B cell (primary cell): ENCODE measurements around the gene PARD3. TPM values are rescaled to one million over a fixed set of nuclear protein-coding genes. Genes with fewer than 3 reads are reported as not detected.

Experiments
- ATAC-seq: fragments of 200-7000 bp; cut with Tn5 transposase; one replicate; pipeline ENCODE4 v1.10.0; 2021; ENCODE audit warnings: low read depth, mild to moderate bottlenecking, moderate number of reproducible peaks, moderate library complexity
- CTCF ChIA-PET: fragments of 350-600 bp; sonication (Branson Sonifier 250); formaldehyde crosslinking; loops from one replicate; lab custom pipeline; 2021; ENCODE audit warnings: antibody characterized with exemption, inconsistent platforms; lab: Charles Lee
- POLR2A ChIA-PET: fragments of 350-600 bp; sonication (Branson Sonifier 250); formaldehyde crosslinking; loops from one replicate; lab custom pipeline; 2021; ENCODE audit warnings: antibody characterized with exemption; lab: Charles Lee
- DNase-seq: peaks from one replicate; pipeline ENCODE4 v3.0.0; 2013
- H2AFZ ChIP-seq: 2 replicates; pipeline ENCODE4 v1.6.1; 2012; ENCODE audit warnings: mild to moderate bottlenecking, low read depth, low read length; ENCODE audit not compliant: insufficient read depth, poor library complexity, severe bottlenecking
- H3K27ac ChIP-seq, 2 donors: 1 replicate in 1 of 2; 2 replicates in 1 of 2; pipeline ENCODE4 v1.5.1; 2012 to 2013; ENCODE audit warnings: low read length in 2 of 2, mild to moderate bottlenecking in 2 of 2, moderate library complexity in 1 of 2
- H3K27me3 ChIP-seq, 4 experiments: fragments of 200-600 bp in 1 of 4; sonication (generic) in 1 of 4; replicated peaks in 1 of 4; 1 replicate in 2 of 4; 2 replicates in 2 of 4; pipeline versions ENCODE4 v1.6.1 to v1.7.0; 2013 to 2016; ENCODE audit warnings: low read length in 3 of 4, mild to moderate bottlenecking in 2 of 4, mixed read lengths in 1 of 4, moderate library complexity in 1 of 4; ENCODE audit not compliant: insufficient read depth in 4 of 4, control insufficient read depth in 3 of 4; ENCODE audit errors: control extremely low read depth in 1 of 4
- H3K36me3 ChIP-seq, 2 experiments: replicated peaks in 1 of 2; 1 replicate in 1 of 2; 2 replicates in 1 of 2; pipeline versions ENCODE4 v1.6.1 to v1.7.1; 2013; ENCODE audit warnings: low read length in 1 of 2; ENCODE audit not compliant: insufficient read depth in 2 of 2, control insufficient read depth in 1 of 2; ENCODE audit errors: control extremely low read depth in 1 of 2, extremely low read depth in 1 of 2
- H3K4me1 ChIP-seq, 2 donors: fragments of 200-600 bp in 1 of 2; sonication (generic) in 1 of 2; 1 replicate in 1 of 2; 2 replicates in 1 of 2; pipeline versions ENCODE4 v1.5.1 to v1.6.1; 2013 to 2017; ENCODE audit warnings: low read length in 2 of 2; ENCODE audit not compliant: control insufficient read depth in 2 of 2, insufficient read depth in 2 of 2
- H3K4me2 ChIP-seq: replicated peaks from 2 replicates; pipeline ENCODE3; 2012; ENCODE audit warnings: mild to moderate bottlenecking, low read depth, low read length; ENCODE audit not compliant: poor library complexity, severe bottlenecking
- H3K4me3 ChIP-seq, 5 experiments: fragments of 200-600 bp in 1 of 5; sonication (generic) in 1 of 5; 1 replicate in 3 of 5; 2 replicates in 2 of 5; pipeline versions ENCODE4 v1.5.1 to v1.7.0; 2011 to 2016; ENCODE audit warnings: low read length in 4 of 5, mild to moderate bottlenecking in 4 of 5, low read depth in 2 of 5, control low read depth in 1 of 5, moderate library complexity in 1 of 5; ENCODE audit not compliant: insufficient read depth in 1 of 5; ENCODE audit errors: control extremely low read depth in 1 of 5, extremely low read depth in 1 of 5
- H3K79me2 ChIP-seq: fragments of 200-600 bp; sonication (generic); one replicate; pipeline ENCODE4 v1.6.0; 2016; ENCODE audit warnings: low read length; ENCODE audit not compliant: control insufficient read depth, insufficient read depth
- H3K9ac ChIP-seq: fragments of 200-600 bp; sonication (generic); 2 replicates; pipeline ENCODE4 v1.6.1; 2017; ENCODE audit warnings: mild to moderate bottlenecking, low read length, moderate library complexity
- H3K9me3 ChIP-seq, 3 donors: one replicate each; pipeline versions ENCODE4 v1.6.1 to v1.7.1; 2013; ENCODE audit warnings: low read length in 2 of 3; ENCODE audit not compliant: control insufficient read depth in 2 of 3, insufficient read depth in 1 of 3; ENCODE audit errors: control extremely low read depth in 1 of 3
- H4K20me1 ChIP-seq: 2 replicates; pipeline ENCODE4 v1.6.0; 2012; ENCODE audit warnings: mild to moderate bottlenecking, low read length; ENCODE audit not compliant: insufficient read depth, control insufficient read depth, poor library complexity, severe bottlenecking
- H3K27ac Mint-ChIP-seq: one replicate; pipeline ENCODE4 v1.8.0; 2021; ENCODE audit warnings: mixed read lengths
- H3K27me3 Mint-ChIP-seq: one replicate; pipeline ENCODE4 v1.8.0; 2021; ENCODE audit warnings: mixed read lengths
- H3K4me1 Mint-ChIP-seq: one replicate; pipeline ENCODE4 v1.8.0; 2021; ENCODE audit warnings: mixed read lengths
- H3K4me3 Mint-ChIP-seq: one replicate; pipeline ENCODE4 v1.8.0; 2021; ENCODE audit warnings: mixed read lengths
- H3K9me3 Mint-ChIP-seq: one replicate; pipeline ENCODE4 v1.8.0; 2022; ENCODE audit warnings: mixed read lengths; ENCODE audit not compliant: insufficient read depth
- CTCF ChIP-seq: fragments of 200-600 bp; IDR thresholded peaks from one replicate; pipeline ENCODE4 v1.8.0; 2022; ENCODE audit warnings: antibody characterized with exemption, mild to moderate bottlenecking
- EZH2 ChIP-seq: IDR thresholded peaks from 2 replicates; pipeline ENCODE4 v1.6.1; 2012; ENCODE audit warnings: borderline replicate concordance, low read depth, mild to moderate bottlenecking, moderate library complexity, low read length; ENCODE audit not compliant: insufficient read depth, poor library complexity, severe bottlenecking
- WGBS: methylation state at CpG from one replicate; pipeline ENCODE4 v1.1.5; 2013; ENCODE audit warnings: missing lambda C conversion rate; ENCODE audit not compliant: insufficient coverage; 5-methylcytosine and 5-hydroxymethylcytosine counted together
- intact Hi-C: fragments of 100-400 bp; cut with micrococcal nuclease; formaldehyde crosslinking; loops from one replicate; pipeline ENCODE4 v1.10.0; 2022
- polyA plus RNA-seq: library from polyadenylated mRNA; depleted of rRNA; stranded (reverse); fragments of >200 nt; gene quantifications from 2 replicates; pipeline ENCODE4 v1.2.3, GENCODE V29; 2012
- total RNA-seq, 2 donors: library from RNA; stranded (reverse); fragments of 120-200 nt in 1 of 2; gene quantifications; 1 replicate in 1 of 2; 2 replicates in 1 of 2; pipeline versions ENCODE4 v1.2.3 to v1.2.4, GENCODE V29; 2013 to 2022

PARD3 gene
- total and polyA plus RNA-seq, 2 donors (not counting 1 experiment from before 2014, with no cell fraction given), result not detected

GRCh38 chr10:34109952-34110702 lies 705.0 kb downstream of the PARD3 start:
- H3K4me3 Mint-ChIP-seq, result no peak overlapping the region
- Histone ChIP-seq H4K20me1 (no peaks in the 10 kb centered on the region), H3K36me3 (no peaks in the 10 kb centered on the region), H2AFZ (no peak overlapping the region), H3K9ac (no peak overlapping the region), H3K4me1 (no peaks in the 10 kb centered on the region), H3K79me2 (no peaks in the 10 kb centered on the region), H3K4me3 (no peak overlapping the region), H3K9me3 (peaks cover 0 to 7% (median 0%) of the 10 kb centered on the region in 3 donors), H3K27ac (no peak overlapping the region), H3K4me2 (no peak overlapping the region), H3K27me3 (no peaks in the 10 kb centered on the region)
- ATAC-seq, result no peak
- no peak overlapping the region for H3K27ac Mint-ChIP-seq
- peaks cover 4% of the 10 kb centered on the region for H3K9me3 Mint-ChIP-seq
- WGBS, result 89% methylated on average over 15 of the region's 20 CpGs
- no peak for TF ChIP-seq CTCF
- no peak for TF ChIP-seq EZH2
- CTCF ChIA-PET, result no interaction called here
- POLR2A ChIA-PET, result no interaction called here
- intact Hi-C loops, result no loop called here
- no peaks in the 10 kb centered on the region for H3K27me3 Mint-ChIP-seq
- DNase-seq, result no peak
- no peaks in the 10 kb centered on the region for H3K4me1 Mint-ChIP-seq

GRCh38 chr10:34109495-34109894 lies 705.6 kb downstream of the PARD3 start:
- intact Hi-C loops, result no loop called here
- TF ChIP-seq CTCF (no peak), EZH2 (no peak)
- no peak for DNase-seq
- Histone ChIP-seq H3K9me3 (peaks cover 0 to 10% (median 0%) of the 10 kb centered on the region in 3 donors), H3K4me3 (no peak overlapping the region), H3K79me2 (no peaks in the 10 kb centered on the region), H3K27me3 (no peaks in the 10 kb centered on the region), H3K9ac (no peak overlapping the region), H3K27ac (no peak overlapping the region), H2AFZ (no peak overlapping the region), H4K20me1 (no peaks in the 10 kb centered on the region), H3K4me2 (no peak overlapping the region), H3K36me3 (no peaks in the 10 kb centered on the region), H3K4me1 (no peaks in the 10 kb centered on the region)
- CTCF ChIA-PET, result no interaction called here
- POLR2A ChIA-PET, result no interaction called here
- Mint-ChIP-seq H3K4me3 (no peak overlapping the region), H3K4me1 (no peaks in the 10 kb centered on the region), H3K27me3 (no peaks in the 10 kb centered on the region), H3K27ac (no peak overlapping the region), H3K9me3 (peaks cover 4% of the 10 kb centered on the region)
- 100% methylated on average over 5 of the region's 7 CpGs for WGBS
- no peak for ATAC-seq
